ENCODE measurements around the gene DLEC1. TPM values are rescaled to one million over a fixed set of nuclear protein-coding genes. Genes with fewer than 3 reads are reported as not detected.
"Not testable (repeated sequence)": the region's sequence is repeated elsewhere in the genome, so short reads cannot be mapped to it uniquely, and the experiment has no call there.

The DLEC1 gene
- total RNA-seq, 1 experiment from 2014 or later = not detected

GRCh38 chr3:38133557-38134405, 94.8 kb downstream of the DLEC1 start:
- Histone ChIP-seq H3K27ac (no peak overlapping the region), H3K9me3 (replicated peaks) (no peaks in the 10 kb centered on the region), H3K36me3 (peaks cover 49% of the 10 kb centered on the region), H3K4me3 (no peak overlapping the region), H3K4me1 (replicated peaks) (peaks cover 11% of the 10 kb centered on the region), H3K27me3 (replicated peaks) (no peaks in the 10 kb centered on the region)
- no peak for DNase-seq (ENCODE audit: low read depth in 1 of 2, low spot score in 2 of 2)

DNA sequence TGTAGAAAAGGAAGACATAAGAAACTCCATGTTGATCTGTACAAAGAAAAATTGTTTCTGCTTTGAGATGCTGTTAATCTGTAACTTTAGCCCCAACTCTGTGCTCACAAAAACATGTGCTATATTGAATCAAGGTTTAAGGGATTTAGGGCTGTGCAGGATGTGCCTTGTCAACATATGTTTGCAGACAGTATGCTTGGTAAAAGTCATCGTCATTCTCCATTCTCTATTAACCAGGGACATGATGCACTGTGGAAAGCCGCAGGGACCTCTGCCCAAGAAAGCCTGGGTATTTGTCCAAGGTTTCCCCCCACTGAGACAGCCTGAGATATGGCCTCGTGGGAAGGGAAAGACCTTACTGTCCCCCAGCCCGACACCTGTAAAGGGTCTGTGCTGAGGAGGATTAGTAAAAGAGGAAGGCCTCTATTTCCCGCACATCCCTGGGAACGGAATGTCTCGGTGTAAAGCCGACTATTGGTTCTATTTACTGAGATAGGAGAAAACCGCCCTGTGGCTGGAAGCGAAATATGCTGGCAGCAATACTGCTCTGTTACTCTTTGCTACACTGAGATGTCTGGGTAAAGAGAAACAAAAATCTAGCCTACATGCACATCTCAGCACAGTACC, 95.6 kb downstream of the DLEC1 start:
- not testable (repeated sequence) for DNase-seq (ENCODE audit: low read depth in 1 of 2, low spot score in 2 of 2); H3K4me3 ChIP-seq; H3K27me3 ChIP-seq (replicated peaks); H3K27ac ChIP-seq; H3K9me3 ChIP-seq (replicated peaks)
- peaks cover 18% of the 10 kb centered on the region for H3K4me1 ChIP-seq (replicated peaks)
- peaks cover 41% of the 10 kb centered on the region for H3K36me3 ChIP-seq

GRCh38 chr3:38135621-38136277, 96.7 kb downstream of the DLEC1 start:
- H3K27ac ChIP-seq; DNase-seq (ENCODE audit: low read depth in 1 of 2, low spot score in 2 of 2); H3K27me3 ChIP-seq (replicated peaks); H3K9me3 ChIP-seq (replicated peaks): not testable (repeated sequence)
- Histone ChIP-seq H3K4me1 (replicated peaks) (peaks cover 20% of the 10 kb centered on the region), H3K36me3 (peaks cover 30% of the 10 kb centered on the region), H3K4me3 (peak overlapping the region; percentile 83)

- Histone ChIP-seq H3K27ac (no peak overlapping the region), H3K9me3 (replicated peaks) (no peaks in the 10 kb centered on the region), H3K4me3 (peak overlapping the region; percentile 83), H3K27me3 (replicated peaks) (no peaks in the 10 kb centered on the region), H3K4me1 (replicated peaks) (peaks cover 20% of the 10 kb centered on the region), H3K36me3 (peaks cover 30% of the 10 kb centered on the region)
- no peak for DNase-seq (ENCODE audit: low read depth in 1 of 2, low spot score in 2 of 2)
Observed at GRCh38 chr3:38136393-38136776, 97.4 kb downstream of the DLEC1 start.

GRCh38 chr3:38136777-38137614, 98.0 kb downstream of the DLEC1 start, which contains the start of gene ACAA1:
Gene ACAA1, minus strand, starts transcription at chr3:38137127. Its CDS starts 92 bp downstream, at chr3:38137035.
- peak within 1 kb of the TSS; percentile 43 for H3K27ac ChIP-seq
- H3K4me1 ChIP-seq (replicated peaks) = peaks cover 20% of the 10 kb centered on the region
- H3K36me3 ChIP-seq = peaks cover 30% of the 10 kb centered on the region
- peak; percentile 96 to 98 for DNase-seq (ENCODE audit: low read depth in 1 of 2, low spot score in 2 of 2)
- H3K4me3 ChIP-seq = peak within 1 kb of the TSS; percentile 83
- H3K27me3 ChIP-seq (replicated peaks) = no peaks in the 10 kb centered on the region
- no peaks in the 10 kb centered on the region for H3K9me3 ChIP-seq (replicated peaks)

- H3K9me3 ChIP-seq (replicated peaks) = no peaks in the 10 kb centered on the region
- H3K27me3 ChIP-seq (replicated peaks) = no peaks in the 10 kb centered on the region
- peak overlapping the region; percentile 43 for H3K27ac ChIP-seq
- H3K4me1 ChIP-seq (replicated peaks) = peaks cover 20% of the 10 kb centered on the region
- peak in 1 of 2 experiments; percentile 33 for DNase-seq (ENCODE audit: low read depth in 1 of 2, low spot score in 2 of 2)
- H3K36me3 ChIP-seq = peaks cover 27% of the 10 kb centered on the region
- H3K4me3 ChIP-seq = peak overlapping the region; percentile 83
Observed at GRCh38 chr3:38137615-38138348, 98.8 kb downstream of the DLEC1 start.

DNA sequence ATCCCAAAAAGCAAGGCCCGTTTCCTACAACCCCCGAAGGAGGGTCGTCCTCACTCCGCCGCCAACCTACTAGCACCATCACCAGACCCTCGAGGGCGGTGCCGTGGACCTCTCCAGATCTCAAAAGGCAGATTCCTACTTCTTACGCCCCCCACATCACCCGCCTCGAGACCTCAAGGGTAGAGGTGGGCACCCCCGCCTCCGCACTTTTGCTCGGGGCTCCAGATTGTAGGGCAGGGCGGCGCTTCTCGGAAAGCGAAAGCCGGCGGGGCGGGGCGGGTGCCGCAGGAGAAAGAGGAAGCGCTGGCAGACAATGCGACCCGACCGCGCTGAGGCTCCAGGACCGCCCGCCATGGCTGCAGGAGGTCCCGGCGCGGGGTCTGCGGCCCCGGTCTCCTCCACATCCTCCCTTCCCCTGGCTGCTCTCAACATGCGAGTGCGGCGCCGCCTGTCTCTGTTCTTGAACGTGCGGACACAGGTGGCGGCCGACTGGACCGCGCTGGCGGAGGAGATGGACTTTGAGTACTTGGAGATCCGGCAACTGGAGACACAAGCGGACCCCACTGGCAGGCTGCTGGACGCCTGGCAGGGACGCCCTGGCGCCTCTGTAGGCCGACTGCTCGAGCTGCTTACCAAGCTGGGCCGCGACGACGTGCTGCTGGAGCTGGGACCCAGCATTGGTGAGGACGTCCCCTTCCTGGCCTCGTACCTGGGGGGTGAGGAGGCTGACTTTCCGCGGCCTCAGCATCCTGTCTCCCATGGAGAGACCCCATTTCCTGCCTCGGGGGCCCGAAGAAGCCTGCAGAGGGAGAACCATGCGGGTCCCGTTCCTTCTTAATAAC, 99.6 kb downstream of the DLEC1 start, which contains the start of gene MYD88:
Gene MYD88, plus strand, starts transcription at position 313 of the 842 bp plus-strand sequence. Its CDS starts 40 bp downstream, at position 353.
- Histone ChIP-seq H3K36me3 (peaks cover 25% of the 10 kb centered on the region), H3K4me1 (replicated peaks) (peaks cover 20% of the 10 kb centered on the region), H3K9me3 (replicated peaks) (no peaks in the 10 kb centered on the region), H3K27me3 (replicated peaks) (no peaks in the 10 kb centered on the region), H3K4me3 (peak within 1 kb of the TSS; percentile 83), H3K27ac (peak within 1 kb of the TSS; percentile 43)
- DNase-seq (ENCODE audit: low read depth in 1 of 2, low spot score in 2 of 2) = peak; percentile 75 to 76

- peak overlapping the region; percentile 83 for H3K4me3 ChIP-seq
- no peaks in the 10 kb centered on the region for H3K27me3 ChIP-seq (replicated peaks)
- peaks cover 20% of the 10 kb centered on the region for H3K4me1 ChIP-seq (replicated peaks)
- no peak overlapping the region for H3K27ac ChIP-seq
- no peaks in the 10 kb centered on the region for H3K9me3 ChIP-seq (replicated peaks)
- DNase-seq (ENCODE audit: low read depth in 1 of 2, low spot score in 2 of 2) = no peak
- H3K36me3 ChIP-seq = peaks cover 19% of the 10 kb centered on the region
Observed at GRCh38 chr3:38139191-38139590, 100.2 kb downstream of the DLEC1 start.

DNA sequence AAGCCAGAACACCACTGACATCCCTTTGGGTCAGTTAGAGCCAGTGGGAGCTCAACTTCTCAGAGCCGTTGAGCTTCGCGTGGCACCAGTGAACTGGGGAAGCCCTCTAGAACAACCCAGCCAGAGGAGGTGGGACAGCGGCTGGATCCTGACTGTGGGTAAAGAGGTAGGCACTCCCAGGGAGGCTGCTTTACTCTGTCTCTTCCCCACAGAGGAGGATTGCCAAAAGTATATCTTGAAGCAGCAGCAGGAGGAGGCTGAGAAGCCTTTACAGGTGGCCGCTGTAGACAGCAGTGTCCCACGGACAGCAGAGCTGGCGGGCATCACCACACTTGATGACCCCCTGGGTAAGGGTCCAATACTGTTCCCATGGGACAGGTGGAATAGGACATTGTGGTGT, 100.6 kb downstream of the DLEC1 start:
- peak in 1 of 2 experiments; percentile 5 for DNase-seq (ENCODE audit: low read depth in 1 of 2, low spot score in 2 of 2)
- Histone ChIP-seq H3K4me1 (replicated peaks) (peaks cover 20% of the 10 kb centered on the region), H3K4me3 (peak overlapping the region; percentile 83), H3K36me3 (peaks cover 16% of the 10 kb centered on the region), H3K27ac (no peak overlapping the region), H3K27me3 (replicated peaks) (no peaks in the 10 kb centered on the region), H3K9me3 (replicated peaks) (no peaks in the 10 kb centered on the region)

DNA sequence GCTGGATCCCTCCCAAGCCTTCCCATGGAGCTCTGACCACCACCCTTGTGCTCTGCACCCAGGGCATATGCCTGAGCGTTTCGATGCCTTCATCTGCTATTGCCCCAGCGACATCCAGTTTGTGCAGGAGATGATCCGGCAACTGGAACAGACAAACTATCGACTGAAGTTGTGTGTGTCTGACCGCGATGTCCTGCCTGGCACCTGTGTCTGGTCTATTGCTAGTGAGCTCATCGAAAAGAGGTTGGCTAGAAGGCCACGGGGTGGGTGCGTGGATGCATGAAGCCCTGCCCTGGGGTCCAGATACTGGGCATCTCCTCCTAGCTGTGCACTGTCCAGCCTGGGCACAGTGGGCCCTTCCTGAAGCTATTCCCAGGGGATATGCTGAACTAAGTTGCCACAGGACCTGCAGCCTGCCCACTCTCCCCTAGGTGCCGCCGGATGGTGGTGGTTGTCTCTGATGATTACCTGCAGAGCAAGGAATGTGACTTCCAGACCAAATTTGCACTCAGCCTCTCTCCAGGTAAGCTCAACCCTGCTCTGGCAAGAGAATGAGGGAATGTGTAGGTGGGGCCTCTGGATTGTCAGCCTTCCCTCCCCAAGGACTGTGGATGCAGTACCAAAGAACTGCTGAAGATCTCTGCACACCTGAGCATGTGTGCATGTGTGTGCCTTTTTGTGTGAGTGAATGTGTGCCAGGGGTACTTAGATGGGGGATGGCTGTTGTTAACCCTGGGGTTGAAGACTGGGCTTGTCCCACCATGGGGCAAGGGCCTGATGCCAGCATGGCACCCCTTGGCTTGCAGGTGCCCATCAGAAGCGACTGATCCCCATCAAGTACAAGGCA, 101.5 kb downstream of the DLEC1 start:
- DNase-seq (ENCODE audit: low read depth in 1 of 2, low spot score in 2 of 2) = peak in 1 of 2 experiments; percentile 28
- H3K36me3 ChIP-seq = peaks cover 16% of the 10 kb centered on the region
- H3K27me3 ChIP-seq (replicated peaks) = no peaks in the 10 kb centered on the region
- peaks cover 20% of the 10 kb centered on the region for H3K4me1 ChIP-seq (replicated peaks)
- no peak overlapping the region for H3K27ac ChIP-seq
- no peak overlapping the region for H3K4me3 ChIP-seq
- no peaks in the 10 kb centered on the region for H3K9me3 ChIP-seq (replicated peaks)

GRCh38 chr3:38141173-38141951, 102.4 kb downstream of the DLEC1 start:
- Histone ChIP-seq H3K4me3 (no peak overlapping the region), H3K9me3 (replicated peaks) (no peaks in the 10 kb centered on the region), H3K4me1 (replicated peaks) (peaks cover 20% of the 10 kb centered on the region), H3K27ac (no peak overlapping the region), H3K27me3 (replicated peaks) (no peaks in the 10 kb centered on the region), H3K36me3 (peaks cover 16% of the 10 kb centered on the region)
- DNase-seq (ENCODE audit: low read depth in 1 of 2, low spot score in 2 of 2) = peak in 1 of 2 experiments; percentile 9
